ENCODE measurements around the gene TDRD10. TPM values are rescaled to one million over a fixed set of nuclear protein-coding genes. Genes with fewer than 3 reads are reported as not detected.

The TDRD10 gene
- total and polyA plus RNA-seq, 2 of the 4 experiments (the other 2 are of a cell fraction): not detected

- in situ Hi-C loops (cut with MboI; ENCODE audit: low sequenced_read_pairs): no loop called here
- Histone ChIP-seq H3K36me3 (ENCODE audit: control insufficient read depth, insufficient read depth, low read length) (peaks cover 86% of the 10 kb centered on the region), H3K23ac (ENCODE audit: low read depth, low read length) (no peak overlapping the region), H2BK15ac (ENCODE audit: low read depth, low read length) (no peak overlapping the region), H2AFZ (replicated peaks; ENCODE audit: low read length, poor library complexity) (no peak overlapping the region), H3K9ac (ENCODE audit: low read depth, low read length) (no peak overlapping the region), H4K8ac (ENCODE audit: low read depth in 2 of 2, low read length in 2 of 2) (no peak overlapping the region), H3K4me3 (ENCODE audit: insufficient read depth, low read depth, low read length) (no peak overlapping the region), H3K79me1 (ENCODE audit: low read depth in 1 of 2, low read length in 2 of 2) (peaks cover 5 to 38% of the 10 kb centered on the region in 2 experiments; a peak in 3 of 4 replicates), H3K9me1 (ENCODE audit: insufficient read depth, low read length) (peaks cover 11% of the 10 kb centered on the region), H2BK5ac (ENCODE audit: low read depth, low read length, poor library complexity, severe bottlenecking) (no peak overlapping the region), H3K14ac (replicated peaks; ENCODE audit: low read depth, low read length) (no peak overlapping the region), H4K20me1 (ENCODE audit: insufficient read depth, low read length) (peaks cover 30% of the 10 kb centered on the region; the same call in 1 of the 2 replicates), H3K9me3 (ENCODE audit: control insufficient read depth, insufficient read depth, low read length) (no peaks in the 10 kb centered on the region), H2AK9ac (replicated peaks; ENCODE audit: low read depth, low read length, poor library complexity) (no peak overlapping the region), H2BK20ac (ENCODE audit: low read depth, low read length) (no peak overlapping the region), H2BK120ac (ENCODE audit: low read depth, low read length) (no peak overlapping the region), H4K5ac (ENCODE audit: low read depth, low read length) (no peak overlapping the region), H3K27ac (ENCODE audit: insufficient read depth, low read length) (no peak overlapping the region), H3K4ac (ENCODE audit: low read depth, low read length) (no peak overlapping the region), H3K18ac (ENCODE audit: low read depth, low read length) (no peak overlapping the region), H3K56ac (ENCODE audit: extremely low read depth, insufficient read depth, low read length) (no peak overlapping the region), H3K4me1 (ENCODE audit: control insufficient read depth, insufficient read depth, low read length) (peaks cover 3% of the 10 kb centered on the region), H4K91ac (ENCODE audit: insufficient read depth, low read depth, low read length) (no peak overlapping the region), H3K27me3 (ENCODE audit: control insufficient read depth, insufficient read depth, low read length) (no peaks in the 10 kb centered on the region), H2AK5ac (ENCODE audit: low read depth, low read length) (no peak overlapping the region), H3K4me2 (ENCODE audit: low read depth, low read length) (no peak overlapping the region)
- 100% methylated on average over 1 of the region's 6 CpGs; no CpG with 5 or more reads in 1 of the 2 experiments for WGBS, 2 experiments (ENCODE audit: extremely low coverage in 2 of 2, insufficient read length in 1 of 2)
- BruUV-seq (replicated peaks): no TSS peak
- TF ChIP-seq MAFK (IDR thresholded peaks at IDR 0.05; ENCODE audit: low read depth, low read length) (0 out of 2 replicates have a peak, but pooled peaks have one; percentile 36), RAD21 (IDR thresholded peaks at IDR 0.05; ENCODE audit: low read length) (no peak)
- POLR2A ChIA-PET (ENCODE audit: unreplicated experiment): interaction anchor here (0.6 kb wide), 1 partner anchor 23 kb away, joined by 3 read pairs; no protein-coding TSS in a partner anchor
- dilution Hi-C loops (cut with HindIII; ENCODE audit: low sequenced_read_pairs, unreplicated experiment): no loop called here
- ATAC-seq (ENCODE audit: low read depth): no peak
- no peak for DNase-seq
- intact Hi-C loops (cut with micrococcal nuclease): no loop called here
- CTCF ChIA-PET: no interaction called here
Measured at GRCh38 chr1:154582885-154583284, 80.9 kb downstream of the TDRD10 start.

Measured in IMR-90 (cell line).